ENCODE results near the gene ZNF697. TPM values are rescaled to one million over a fixed set of nuclear protein-coding genes. Genes with fewer than 3 reads are reported as not detected.
A peak's percentile ranks its signal among the peaks of the same experiment; 100 is the strongest.

Gene ZNF697
- total RNA-seq, 1 experiment from 2014 or later = 4.8 TPM

DNA sequence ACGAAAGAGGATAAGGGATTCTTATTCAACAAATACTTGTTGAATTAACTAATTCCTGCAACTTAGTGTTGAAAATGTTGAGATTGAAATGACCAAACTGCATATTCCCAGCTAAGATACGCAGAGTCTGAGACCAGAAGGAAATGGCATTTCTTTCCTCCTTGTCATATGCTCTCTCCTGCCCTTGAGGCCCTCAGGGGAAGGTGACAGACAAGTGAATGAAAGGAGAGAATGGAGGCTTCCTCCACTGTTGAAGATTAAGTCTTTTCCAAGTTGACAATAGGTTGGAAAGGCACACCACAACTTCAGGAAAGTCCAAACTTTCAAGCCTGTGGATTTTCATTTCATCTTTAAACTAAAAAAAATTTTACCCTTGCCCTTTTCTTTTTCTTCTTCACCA is 3.1 kb upstream of the ZNF697 start:
- no TSS peak for BruUV-seq (replicated peaks)
- Histone ChIP-seq H3K36me3 (ENCODE audit: insufficient read depth, low read length, poor library complexity, severe bottlenecking) (no peaks in the 10 kb centered on the region), H3K27ac (ENCODE audit: low read depth, low read length, poor library complexity, severe bottlenecking) (no peak overlapping the region), H3K4me1 (ENCODE audit: insufficient read depth, low read length, poor library complexity, severe bottlenecking) (peaks cover 8% of the 10 kb centered on the region), H3K9me3 (ENCODE audit: low read depth, low read length, poor library complexity, severe bottlenecking) (no peaks in the 10 kb centered on the region), H3K27me3 (replicated peaks; ENCODE audit: insufficient read depth, low read depth, low read length, poor library complexity) (peaks cover 16% of the 10 kb centered on the region), H3K4me3 (ENCODE audit: low read depth, low read length, poor library complexity, severe bottlenecking) (no peak overlapping the region)
- DNase-seq (ENCODE audit: low spot score) = no peak
- CTCF ChIA-PET = no interaction called here
- intact Hi-C loops (cut with micrococcal nuclease; ENCODE audit: unreplicated experiment) = no loop called here
- POLR2A ChIA-PET (ENCODE audit: low non-redundant PET) = no interaction called here
- TF ChIP-seq, protein P1, sequence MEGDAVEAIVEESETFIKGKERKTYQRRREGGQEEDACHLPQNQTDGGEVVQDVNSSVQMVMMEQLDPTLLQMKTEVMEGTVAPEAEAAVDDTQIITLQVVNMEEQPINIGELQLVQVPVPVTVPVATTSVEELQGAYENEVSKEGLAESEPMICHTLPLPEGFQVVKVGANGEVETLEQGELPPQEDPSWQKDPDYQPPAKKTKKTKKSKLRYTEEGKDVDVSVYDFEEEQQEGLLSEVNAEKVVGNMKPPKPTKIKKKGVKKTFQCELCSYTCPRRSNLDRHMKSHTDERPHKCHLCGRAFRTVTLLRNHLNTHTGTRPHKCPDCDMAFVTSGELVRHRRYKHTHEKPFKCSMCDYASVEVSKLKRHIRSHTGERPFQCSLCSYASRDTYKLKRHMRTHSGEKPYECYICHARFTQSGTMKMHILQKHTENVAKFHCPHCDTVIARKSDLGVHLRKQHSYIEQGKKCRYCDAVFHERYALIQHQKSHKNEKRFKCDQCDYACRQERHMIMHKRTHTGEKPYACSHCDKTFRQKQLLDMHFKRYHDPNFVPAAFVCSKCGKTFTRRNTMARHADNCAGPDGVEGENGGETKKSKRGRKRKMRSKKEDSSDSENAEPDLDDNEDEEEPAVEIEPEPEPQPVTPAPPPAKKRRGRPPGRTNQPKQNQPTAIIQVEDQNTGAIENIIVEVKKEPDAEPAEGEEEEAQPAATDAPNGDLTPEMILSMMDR (conservative IDR thresholded peaks at IDR 0.05; ENCODE audit: low read depth, low read length) = no peak
- no peak for TF ChIP-seq EZH2 (IDR thresholded peaks at IDR 0.05; ENCODE audit: borderline replicate concordance, low read depth, low read length, poor library complexity, severe bottlenecking)

DNA sequence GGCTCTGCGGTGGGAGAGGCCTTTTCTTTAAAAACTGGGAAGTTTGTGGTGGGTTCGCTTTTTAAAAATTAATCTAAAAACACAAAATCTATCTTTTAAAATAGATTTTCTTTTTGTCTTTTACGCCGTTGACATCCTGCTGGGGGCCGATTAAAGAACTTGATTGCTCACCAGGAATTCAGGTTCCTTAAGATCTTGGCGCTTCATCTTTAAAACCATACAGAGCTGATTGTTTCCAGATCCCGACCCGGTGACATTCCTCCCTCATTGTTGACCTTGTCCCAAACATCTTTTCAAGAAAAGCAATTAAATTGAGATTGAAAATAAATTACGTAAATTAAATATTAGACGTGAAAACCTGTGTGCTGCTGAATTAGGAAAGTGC is 546 bp upstream of the ZNF697 start:
- intact Hi-C loops (cut with micrococcal nuclease; ENCODE audit: unreplicated experiment) = no loop called here
- no peaks in the 10 kb centered on the region for H3K36me3 ChIP-seq (ENCODE audit: insufficient read depth, low read length, poor library complexity, severe bottlenecking)
- TF ChIP-seq, protein P1 (conservative IDR thresholded peaks at IDR 0.05; ENCODE audit: low read depth, low read length) = no peak
- no peak for TF ChIP-seq EZH2 (IDR thresholded peaks at IDR 0.05; ENCODE audit: borderline replicate concordance, low read depth, low read length, poor library complexity, severe bottlenecking)
- no peak for DNase-seq (ENCODE audit: low spot score)
- ChIA-PET CTCF (interaction anchor here (0.6 to 1.7 kb wide), 4 partner anchors 26 to 83 kb away, joined by 3 to 7 read pairs (median 4); no protein-coding TSS in a partner anchor), POLR2A (ENCODE audit: low non-redundant PET) (interaction anchor here (0.6 kb wide), 1 partner anchor 49 kb away, joined by 3 read pairs; no protein-coding TSS in a partner anchor)
- peak overlapping the region; percentile 74 for H3K4me3 ChIP-seq (ENCODE audit: low read depth, low read length, poor library complexity, severe bottlenecking)
- H3K27me3 ChIP-seq (replicated peaks; ENCODE audit: insufficient read depth, low read depth, low read length, poor library complexity) = peaks cover 9% of the 10 kb centered on the region
- BruUV-seq (replicated peaks) = TSS peak; percentile 89
- peaks cover 8% of the 10 kb centered on the region for H3K4me1 ChIP-seq (ENCODE audit: insufficient read depth, low read length, poor library complexity, severe bottlenecking)
- no peaks in the 10 kb centered on the region for H3K9me3 ChIP-seq (ENCODE audit: low read depth, low read length, poor library complexity, severe bottlenecking)
- H3K27ac ChIP-seq (ENCODE audit: low read depth, low read length, poor library complexity, severe bottlenecking) = peak overlapping the region; percentile 80

DNA sequence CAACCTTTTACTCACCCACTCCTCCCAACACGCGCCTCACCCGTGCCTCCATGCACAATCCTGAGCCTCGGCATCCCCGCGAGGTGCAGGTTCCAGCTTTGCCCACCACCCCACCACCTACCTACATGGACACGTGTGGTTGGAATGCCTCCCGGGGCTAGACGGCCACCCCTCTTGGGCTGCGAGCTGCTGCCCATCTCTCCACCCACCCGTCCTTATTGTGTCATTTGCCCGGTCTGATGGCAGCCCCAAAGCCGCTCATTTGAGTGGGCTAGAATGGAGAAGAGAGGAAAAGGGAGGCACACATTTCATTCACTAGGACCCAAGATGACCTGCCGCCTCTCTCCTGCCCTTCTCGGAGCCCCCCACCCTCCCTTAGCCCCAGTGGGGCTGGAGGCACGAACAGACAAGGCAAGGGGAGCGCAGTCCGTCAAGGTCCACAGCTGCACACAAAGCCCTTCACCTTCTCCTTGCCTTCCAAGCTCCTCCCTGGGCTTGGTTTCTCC is 785 bp downstream of the ZNF697 start:
- POLR2A ChIA-PET (ENCODE audit: low non-redundant PET) = interaction anchor here (0.6 kb wide), 1 partner anchor 14 kb away, joined by 4 read pairs; no protein-coding TSS in a partner anchor
- CTCF ChIA-PET = interaction anchor here (1.5 to 1.7 kb wide), 2 partner anchors 27 to 29 kb away, joined by 6 to 7 read pairs; no protein-coding TSS in a partner anchor
- no TSS peak for BruUV-seq (replicated peaks)

More for the DNA sequence above, 785 bp downstream of the ZNF697 start:
- TF ChIP-seq EZH2 (IDR thresholded peaks at IDR 0.05; ENCODE audit: borderline replicate concordance, low read depth, low read length, poor library complexity, severe bottlenecking) = no peak
- TF ChIP-seq, protein P1 (conservative IDR thresholded peaks at IDR 0.05; ENCODE audit: low read depth, low read length) = no peak
- H3K9me3 ChIP-seq (ENCODE audit: low read depth, low read length, poor library complexity, severe bottlenecking) = no peaks in the 10 kb centered on the region
- H3K36me3 ChIP-seq (ENCODE audit: insufficient read depth, low read length, poor library complexity, severe bottlenecking) = no peaks in the 10 kb centered on the region
- no peak for DNase-seq (ENCODE audit: low spot score)
- peaks cover 3% of the 10 kb centered on the region for H3K27me3 ChIP-seq (replicated peaks; ENCODE audit: insufficient read depth, low read depth, low read length, poor library complexity)
- intact Hi-C loops (cut with micrococcal nuclease; ENCODE audit: unreplicated experiment) = loop anchor here (2.0 kb wide), 1 partner anchor 20 kb away; no protein-coding TSS in a partner anchor
- peak overlapping the region; percentile 74 for H3K4me3 ChIP-seq (ENCODE audit: low read depth, low read length, poor library complexity, severe bottlenecking)
- peak overlapping the region; percentile 80 for H3K27ac ChIP-seq (ENCODE audit: low read depth, low read length, poor library complexity, severe bottlenecking)
- peaks cover 8% of the 10 kb centered on the region for H3K4me1 ChIP-seq (ENCODE audit: insufficient read depth, low read length, poor library complexity, severe bottlenecking)

Measured in A673 (cell line).